GM23338 (cell line): Measurements from ENCODE around the gene FAM53A. TPM values are rescaled to one million over a fixed set of nuclear protein-coding genes. Genes with fewer than 3 reads are reported as not detected.

ENCODE experiments used
- ATAC-seq: fragments of 200-7000 bp; cut with Tn5 transposase; 3 replicates; pipeline ENCODE4 v1.9.1; 2020
- DNase-seq: peaks from one replicate; pipeline ENCODE4 v3.0.0-alpha.2; 2015; ENCODE audit warnings: low spot score
- H2AFZ ChIP-seq: fragments of 200-600 bp; sonication (generic); 2 replicates; pipeline ENCODE4 v1.8.0; 2016; ENCODE audit warnings: antibody characterized with exemption, mild to moderate bottlenecking, moderate library complexity
- H3F3A ChIP-seq: fragments of 200-600 bp; sonication (generic); replicated peaks from 2 replicates; pipeline ENCODE4 v1.8.0; 2017; ENCODE audit warnings: antibody characterized with exemption, mixed run types, low read depth
- H3K27ac ChIP-seq: fragments of 200-600 bp; sonication (generic); 2 replicates; pipeline ENCODE4 v1.6.1; 2016; ENCODE audit warnings: low read depth
- H3K27me3 ChIP-seq: fragments of 200-600 bp; sonication (generic); 2 replicates; pipeline ENCODE4 v1.8.0; 2016; ENCODE audit warnings: mild to moderate bottlenecking, mixed run types, moderate library complexity; ENCODE audit not compliant: insufficient read depth
- H3K36me3 ChIP-seq: fragments of 200-600 bp; sonication (generic); 2 replicates; pipeline ENCODE4 v1.8.0; 2016; ENCODE audit warnings: mild to moderate bottlenecking; ENCODE audit not compliant: insufficient read depth
- H3K4me1 ChIP-seq: fragments of 200-600 bp; sonication (generic); 2 replicates; pipeline ENCODE4 v1.8.0; 2016; ENCODE audit warnings: mild to moderate bottlenecking, moderate library complexity; ENCODE audit not compliant: insufficient read depth
- H3K4me2 ChIP-seq: fragments of 200-600 bp; sonication (generic); 2 replicates; pipeline ENCODE4 v1.7.1; 2017; ENCODE audit warnings: mixed run types
- H3K4me3 ChIP-seq: fragments of 200-600 bp; sonication (generic); 2 replicates; pipeline ENCODE4 v1.6.1; 2016; ENCODE audit warnings: mixed run types
- H3K79me2 ChIP-seq: fragments of 200-600 bp; sonication (generic); replicated peaks from 2 replicates; pipeline ENCODE4 v1.8.0; 2017; ENCODE audit warnings: mild to moderate bottlenecking; ENCODE audit not compliant: insufficient read depth
- H3K9me2 ChIP-seq: fragments of 200-600 bp; sonication (generic); 2 replicates; pipeline ENCODE4 v1.8.0; 2017; ENCODE audit not compliant: insufficient read depth
- H4K20me1 ChIP-seq: fragments of 200-600 bp; sonication (generic); replicated peaks from 2 replicates; pipeline ENCODE4 v1.8.0; 2017; ENCODE audit warnings: mild to moderate bottlenecking; ENCODE audit not compliant: insufficient read depth
- H3K27ac Mint-ChIP-seq: 2 replicates; pipeline ENCODE4 v1.8.0; 2020; ENCODE audit warnings: inconsistent platforms, mild to moderate bottlenecking, moderate library complexity, mixed read lengths
- H3K27me3 Mint-ChIP-seq: 3 replicates; pipeline ENCODE4 v1.8.0; 2022; ENCODE audit warnings: low read depth, mild to moderate bottlenecking, moderate library complexity, mixed read lengths, inconsistent platforms; ENCODE audit not compliant: insufficient read depth, poor library complexity
- H3K36me3 Mint-ChIP-seq: 3 replicates; pipeline ENCODE4 v1.8.0; 2021; ENCODE audit warnings: low read depth, mild to moderate bottlenecking, inconsistent platforms, moderate library complexity, mixed read lengths
- H3K4me1 Mint-ChIP-seq: 3 replicates; pipeline ENCODE4 v1.8.0; 2020; ENCODE audit warnings: mild to moderate bottlenecking, inconsistent platforms, mixed read lengths
- H3K4me3 Mint-ChIP-seq: 3 replicates; pipeline ENCODE4 v1.8.0; 2021; ENCODE audit warnings: moderate library complexity, mild to moderate bottlenecking, inconsistent platforms, mixed read lengths
- H3K9me3 Mint-ChIP-seq: 3 replicates; pipeline ENCODE4 v1.8.0; 2020; ENCODE audit warnings: moderate library complexity, mild to moderate bottlenecking, inconsistent platforms, mixed read lengths
- CREB1 ChIP-seq: fragments of 250-450 bp; sonication (Bioruptor Pico); IDR thresholded peaks from 2 replicates; pipeline ENCODE4 v1.5.0; 2020; ENCODE audit warnings: low read depth, mild to moderate bottlenecking, moderate library complexity
- CTCF ChIP-seq, 2 experiments: fragments of 200-600 bp in 1 of 2; sonication (generic) in 1 of 2; conservative IDR thresholded peaks; 2 replicates each; pipeline versions ENCODE4 v1.5.1 to v1.6.1; 2016 to 2017; ENCODE audit warnings: antibody characterized with exemption in 2 of 2, low read depth in 2 of 2, mild to moderate bottlenecking in 2 of 2, moderate library complexity in 1 of 2
- ETS1 ChIP-seq: IDR thresholded peaks from 2 replicates; pipeline ENCODE4 v1.6.1; 2016; ENCODE audit warnings: antibody characterized with exemption
- EZH2 ChIP-seq: fragments of 200-600 bp; sonication (generic); IDR thresholded peaks from one replicate; pipeline ENCODE4 v1.8.0; 2017; ENCODE audit warnings: antibody characterized with exemption, mild to moderate bottlenecking, low read depth; ENCODE audit not compliant: unreplicated experiment
- EZH2phosphoT487 ChIP-seq: fragments of 200-600 bp; sonication (generic); IDR thresholded peaks from one replicate; pipeline ENCODE4 v1.8.1; 2018; ENCODE audit warnings: antibody characterized with exemption; ENCODE audit not compliant: unreplicated experiment
- JUNB ChIP-seq: IDR thresholded peaks from one replicate; pipeline ENCODE4 v1.6.1; 2016; ENCODE audit warnings: antibody characterized with exemption; ENCODE audit not compliant: unreplicated experiment
- NANOG ChIP-seq: IDR thresholded peaks from 2 replicates; pipeline ENCODE4 v1.6.1; 2016; ENCODE audit warnings: antibody characterized with exemption, borderline replicate concordance
- POLR2AphosphoS5 ChIP-seq: IDR thresholded peaks from 2 replicates; pipeline ENCODE4 v1.6.1; 2016; ENCODE audit warnings: antibody characterized with exemption, low read depth
- REST ChIP-seq: IDR thresholded peaks from one replicate; pipeline ENCODE4 v1.6.1; 2018; ENCODE audit warnings: antibody characterized with exemption; ENCODE audit not compliant: unreplicated experiment
- STAT1 ChIP-seq: IDR thresholded peaks from one replicate; pipeline ENCODE4 v1.6.1; 2016; ENCODE audit warnings: antibody characterized with exemption; ENCODE audit not compliant: unreplicated experiment
- ZNF114 ChIP-seq: fragments of 250-450 bp; sonication (Bioruptor Pico); IDR thresholded peaks from 2 replicates; pipeline ENCODE4 v1.5.0; 2020; ENCODE audit warnings: mild to moderate bottlenecking, moderate library complexity
- ZNF331 ChIP-seq: fragments of 250-450 bp; sonication (Bioruptor Pico); IDR thresholded peaks from 2 replicates; pipeline ENCODE4 v1.5.0; 2020; ENCODE audit warnings: low read depth, mild to moderate bottlenecking, moderate library complexity
- ZNF462 ChIP-seq: fragments of 250-450 bp; sonication (Bioruptor Pico); IDR thresholded peaks from 2 replicates; pipeline ENCODE4 v1.5.0; 2020; ENCODE audit warnings: mild to moderate bottlenecking, moderate library complexity
- polyA plus RNA-seq: library from polyadenylated mRNA; unstranded; fragments of >200 nt; fragmentation: Nextera tagmentation; extraction: Ambion mirVana; gene quantifications from 2 replicates; pipeline ENCODE4 v1.2.1, GENCODE V29; 2016
- total RNA-seq: library from RNA; depleted of rRNA; stranded (reverse); fragments of >200 nt; shearing (Covaris generic); gene quantifications from 2 replicates; pipeline ENCODE4 v1.2.3, GENCODE V29; 2014

Gene FAM53A
- total and polyA plus RNA-seq, 2 experiments from 2014 or later, result 1.1 to 3.1 TPM

- H3K9me3 Mint-ChIP-seq, result no peaks in the 10 kb centered on the region
- TF ChIP-seq EZH2, result no peak
- no peak for TF ChIP-seq JUNB
- no peak for TF ChIP-seq ZNF114 (CRISPR knock-in tag)
- no peak for TF ChIP-seq CTCF (conservative IDR thresholded peaks at IDR 0.05; ENCODE audit: low read depth in 2 of 2)
- TF ChIP-seq ZNF462, result no peak
- TF ChIP-seq REST, result no peak
- no peak for TF ChIP-seq CREB1 (CRISPR knock-in tag)
- TF ChIP-seq NANOG, result no peak
- no peak for TF ChIP-seq POLR2AphosphoS5
- TF ChIP-seq EZH2phosphoT487, result no peak
- TF ChIP-seq ZNF331, result no peak
- TF ChIP-seq STAT1, result no peak
- no peak for TF ChIP-seq ETS1
- ATAC-seq (no peak), DNase-seq (no peak)
- H4K20me1 ChIP-seq, result peaks cover 32% of the 10 kb centered on the region
- no peak overlapping the region for H3K27ac ChIP-seq
- H3K79me2 ChIP-seq, result peaks cover 3% of the 10 kb centered on the region; the same call in 1 of the 2 replicates
- H3F3A ChIP-seq, result no peaks in the 10 kb centered on the region
- H3K4me3 ChIP-seq, result no peak overlapping the region
- H3K4me2 ChIP-seq, result no peak overlapping the region
- H3K36me3 Mint-ChIP-seq, result peaks cover 82% of the 10 kb centered on the region
- no peak overlapping the region for H2AFZ ChIP-seq
- H3K4me1 ChIP-seq, result no peaks in the 10 kb centered on the region
- peaks cover 35% of the 10 kb centered on the region for H3K36me3 ChIP-seq
- H3K4me1 Mint-ChIP-seq, result no peaks in the 10 kb centered on the region
- H3K27me3 Mint-ChIP-seq, result peaks cover 6% of the 10 kb centered on the region
- no peaks in the 10 kb centered on the region for H3K9me2 ChIP-seq
- H3K4me3 Mint-ChIP-seq, result no peak overlapping the region
- no peaks in the 10 kb centered on the region for H3K27me3 ChIP-seq
- H3K27ac Mint-ChIP-seq, result no peak overlapping the region
Observed at GRCh38 chr4:1695913-1696312, 11.8 kb upstream of the FAM53A start.
